ENCODE data around the gene CACNA2D2. TPM values are rescaled to one million over a fixed set of nuclear protein-coding genes. Genes with fewer than 3 reads are reported as not detected.

The CACNA2D2 gene
- total and polyA plus RNA-seq, 2 of the 4 experiments (the other 2 are of a cell fraction) = 0.15 TPM; not detected in 1

GRCh38 chr3:50331364-50331907 lies 172.0 kb downstream of the CACNA2D2 start:
- CTCF ChIA-PET = no interaction called here
- H4K20me1 ChIP-seq (ENCODE audit: insufficient read depth, low read length) = peaks cover 55% of the 10 kb centered on the region

More at GRCh38 chr3:50331364-50331907, 172.0 kb downstream of the CACNA2D2 start:
- DNase-seq (no peak), ATAC-seq (ENCODE audit: low read depth) (no peak)
- no TSS peak for BruUV-seq (replicated peaks)
- Histone ChIP-seq H3K27me3 (ENCODE audit: control insufficient read depth, insufficient read depth, low read length) (no peaks in the 10 kb centered on the region), H3K18ac (ENCODE audit: low read depth, low read length) (no peak overlapping the region), H3K79me1 (ENCODE audit: low read depth in 1 of 2, low read length in 2 of 2) (peaks cover 40 to 62% of the 10 kb centered on the region in 2 experiments), H4K8ac (ENCODE audit: low read depth in 2 of 2, low read length in 2 of 2) (no peak overlapping the region), H3K4me3 (ENCODE audit: insufficient read depth, low read depth, low read length) (no peak overlapping the region), H3K9ac (ENCODE audit: low read depth, low read length) (no peak overlapping the region), H3K56ac (ENCODE audit: extremely low read depth, insufficient read depth, low read length) (no peak overlapping the region), H3K9me3 (ENCODE audit: control insufficient read depth, insufficient read depth, low read length) (no peaks in the 10 kb centered on the region), H3K23ac (ENCODE audit: low read depth, low read length) (no peak overlapping the region), H3K4ac (ENCODE audit: low read depth, low read length) (no peak overlapping the region), H3K4me1 (ENCODE audit: control insufficient read depth, insufficient read depth, low read length) (peaks cover 21% of the 10 kb centered on the region), H3K27ac (ENCODE audit: insufficient read depth, low read length) (no peak overlapping the region), H4K5ac (ENCODE audit: low read depth, low read length) (no peak overlapping the region), H3K36me3 (ENCODE audit: control insufficient read depth, insufficient read depth, low read length) (peaks cover 32% of the 10 kb centered on the region), H2AK5ac (ENCODE audit: low read depth, low read length) (no peak overlapping the region), H3K4me2 (ENCODE audit: low read depth, low read length) (no peak overlapping the region), H2BK15ac (ENCODE audit: low read depth, low read length) (no peak overlapping the region), H2BK120ac (ENCODE audit: low read depth, low read length) (no peak overlapping the region), H3K14ac (replicated peaks; ENCODE audit: low read depth, low read length) (no peak overlapping the region), H4K91ac (ENCODE audit: insufficient read depth, low read depth, low read length) (no peak overlapping the region), H2BK5ac (ENCODE audit: low read depth, low read length, poor library complexity, severe bottlenecking) (no peak overlapping the region), H2BK20ac (ENCODE audit: low read depth, low read length) (no peak overlapping the region), H2AK9ac (replicated peaks; ENCODE audit: low read depth, low read length, poor library complexity) (no peak overlapping the region), H2AFZ (replicated peaks; ENCODE audit: low read length, poor library complexity) (no peak overlapping the region), H3K9me1 (ENCODE audit: insufficient read depth, low read length) (peaks cover 16% of the 10 kb centered on the region)
- dilution Hi-C loops (cut with HindIII; ENCODE audit: low sequenced_read_pairs, unreplicated experiment) = no loop called here
- WGBS, 2 experiments (ENCODE audit: extremely low coverage in 2 of 2, insufficient read length in 1 of 2) = 99% methylated on average over 11 of the region's 19 CpGs; no CpG with 5 or more reads in 1 of the 2 experiments
- intact Hi-C loops (cut with micrococcal nuclease) = no loop called here
- TF ChIP-seq RAD21 (IDR thresholded peaks at IDR 0.05; ENCODE audit: low read length) (no peak), ELK1 (IDR thresholded peaks at IDR 0.05; ENCODE audit: borderline replicate concordance, low read depth, low read length) (no peak), CTCF (conservative IDR thresholded peaks at IDR 0.05; ENCODE audit: low read depth, low read length) (no peak), RFX5 (IDR thresholded peaks at IDR 0.05; ENCODE audit: low read depth, low read length) (no peak), FOS (IDR thresholded peaks at IDR 0.05; ENCODE audit: low read depth, low read length) (no peak), RCOR1 (IDR thresholded peaks at IDR 0.05; ENCODE audit: insufficient replicate concordance, low read length) (no peak), USF2 (IDR thresholded peaks at IDR 0.05; ENCODE audit: low read depth, low read length) (no peak), NFE2L2 (IDR thresholded peaks at IDR 0.05; ENCODE audit: low read depth, low read length) (no peak), CEBPB (IDR thresholded peaks at IDR 0.05; ENCODE audit: low read depth, low read length) (no peak), MAFK (IDR thresholded peaks at IDR 0.05; ENCODE audit: low read depth, low read length) (no peak), MAZ (IDR thresholded peaks at IDR 0.05; ENCODE audit: borderline replicate concordance, low read depth, low read length) (no peak), BHLHE40 (IDR thresholded peaks at IDR 0.05; ENCODE audit: low read depth, low read length) (no peak)
- POLR2A ChIA-PET (ENCODE audit: unreplicated experiment) = no interaction called here
- in situ Hi-C loops (cut with MboI; ENCODE audit: low sequenced_read_pairs) = loop anchor here (25.0 kb wide), 3 partner anchors 1056 to 1831 kb away; partner anchors contain the start of genes ABHD14B, GPR62, MANF and PCBP4
